AG04450 (cell line): ENCODE measurements around the gene FRMD4A. TPM values are rescaled to one million over a fixed set of nuclear protein-coding genes. Genes with fewer than 3 reads are reported as not detected.

Experiments
- CTCF ChIA-PET: fragments of 300-600, 350-600 bp; formaldehyde crosslinking; extraction: SDS; loops from one replicate; lab custom pipeline; 2022; ENCODE audit warnings: antibody characterized with exemption, inconsistent platforms; lab: Charles Lee
- POLR2A ChIA-PET: fragments of 350-600 bp; formaldehyde crosslinking; extraction: SDS; loops from one replicate; lab custom pipeline; 2021; ENCODE audit warnings: antibody characterized with exemption, inconsistent platforms; lab: Yijun Ruan, JAX
- DNase-seq: peaks from one replicate; pipeline ENCODE4 v3.0.0-alpha.2; 2011; ENCODE audit warnings: low read depth, low spot score
- H3K27ac ChIP-seq: one replicate; pipeline ENCODE4 v1.5.1; 2012; ENCODE audit warnings: low read depth, low read length, control low read depth
- H3K27me3 ChIP-seq: one replicate; pipeline ENCODE4 v1.6.0; 2012; ENCODE audit warnings: low read length; ENCODE audit not compliant: control insufficient read depth, insufficient read depth
- H3K4me3 ChIP-seq: 2 replicates; pipeline ENCODE4 v1.5.1; 2011; ENCODE audit warnings: mild to moderate bottlenecking, low read depth, low read length, control low read depth
- H3K9me3 ChIP-seq: 2 replicates; pipeline ENCODE4 v1.5.1; 2012; ENCODE audit warnings: low read length; ENCODE audit not compliant: control insufficient read depth, insufficient read depth
- polyA plus RNA-seq: library from polyadenylated mRNA; depleted of rRNA; stranded (reverse); fragments of >200 nt; gene quantifications from 2 replicates; pipeline ENCODE4 v1.2.3, GENCODE V29; 2011
- TF ChIP-seq, protein P1 (sequence below): IDR thresholded peaks from 2 replicates; pipeline ENCODE4 v1.5.1; 2011; ENCODE audit warnings: low read depth, low read length, control low read depth, inconsistent platforms

The FRMD4A gene
- polyA plus RNA-seq, 1 experiment, result 45.7 TPM

DNA sequence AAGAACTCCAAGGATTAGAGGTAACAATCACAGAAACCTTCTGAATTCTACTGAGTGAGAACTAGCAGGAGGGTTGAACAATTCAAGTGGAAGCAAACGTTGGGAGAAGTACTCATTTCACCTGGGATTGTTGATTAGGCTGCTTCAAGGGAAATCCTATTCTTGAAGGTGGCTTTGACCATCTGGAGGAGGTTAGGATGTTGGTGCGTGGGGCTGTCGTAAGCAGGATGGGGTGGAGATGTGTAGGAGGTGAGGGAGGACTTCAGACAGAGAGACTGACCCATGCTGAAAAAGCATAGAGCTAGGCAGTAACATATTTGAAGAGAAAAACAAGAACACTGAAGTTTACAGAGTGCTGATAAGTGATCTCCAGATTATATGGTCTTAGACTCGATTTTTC, 147.9 kb downstream of the FRMD4A start:
- CTCF ChIA-PET, result interaction anchor here (1.7 kb wide), 1 partner anchor 14 kb away, joined by 5 read pairs; no protein-coding TSS in a partner anchor
- no peak overlapping the region for H3K4me3 ChIP-seq
- H3K27me3 ChIP-seq, result peaks cover 24% of the 10 kb centered on the region
- no peaks in the 10 kb centered on the region for H3K9me3 ChIP-seq
- POLR2A ChIA-PET, result no interaction called here
- no peak overlapping the region for H3K27ac ChIP-seq
- TF ChIP-seq, protein P1, sequence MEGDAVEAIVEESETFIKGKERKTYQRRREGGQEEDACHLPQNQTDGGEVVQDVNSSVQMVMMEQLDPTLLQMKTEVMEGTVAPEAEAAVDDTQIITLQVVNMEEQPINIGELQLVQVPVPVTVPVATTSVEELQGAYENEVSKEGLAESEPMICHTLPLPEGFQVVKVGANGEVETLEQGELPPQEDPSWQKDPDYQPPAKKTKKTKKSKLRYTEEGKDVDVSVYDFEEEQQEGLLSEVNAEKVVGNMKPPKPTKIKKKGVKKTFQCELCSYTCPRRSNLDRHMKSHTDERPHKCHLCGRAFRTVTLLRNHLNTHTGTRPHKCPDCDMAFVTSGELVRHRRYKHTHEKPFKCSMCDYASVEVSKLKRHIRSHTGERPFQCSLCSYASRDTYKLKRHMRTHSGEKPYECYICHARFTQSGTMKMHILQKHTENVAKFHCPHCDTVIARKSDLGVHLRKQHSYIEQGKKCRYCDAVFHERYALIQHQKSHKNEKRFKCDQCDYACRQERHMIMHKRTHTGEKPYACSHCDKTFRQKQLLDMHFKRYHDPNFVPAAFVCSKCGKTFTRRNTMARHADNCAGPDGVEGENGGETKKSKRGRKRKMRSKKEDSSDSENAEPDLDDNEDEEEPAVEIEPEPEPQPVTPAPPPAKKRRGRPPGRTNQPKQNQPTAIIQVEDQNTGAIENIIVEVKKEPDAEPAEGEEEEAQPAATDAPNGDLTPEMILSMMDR, result no peak
- no peak for DNase-seq

DNA sequence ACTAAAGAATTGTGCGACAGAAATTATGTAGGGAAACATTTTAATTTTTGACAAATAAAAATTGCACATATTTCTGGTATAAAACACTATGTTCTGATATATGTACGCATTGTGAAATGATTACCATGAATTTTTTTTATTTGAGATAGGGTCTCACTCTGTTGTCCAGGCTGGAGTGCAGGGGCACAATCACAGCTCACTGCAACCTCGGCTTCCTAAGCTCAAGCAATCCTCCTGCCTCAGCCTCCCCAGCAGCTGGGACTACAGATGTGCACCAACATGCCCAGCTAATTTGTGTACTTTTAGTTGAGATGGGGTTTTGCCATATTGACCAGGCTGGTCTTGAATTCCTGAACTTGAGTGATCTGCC, 149.2 kb downstream of the FRMD4A start:
- POLR2A ChIA-PET, result no interaction called here
- no peak overlapping the region for H3K27ac ChIP-seq
- peaks cover 32% of the 10 kb centered on the region for H3K27me3 ChIP-seq
- no peak overlapping the region for H3K4me3 ChIP-seq
- no peak for DNase-seq
- CTCF ChIA-PET, result no interaction called here
- no peaks in the 10 kb centered on the region for H3K9me3 ChIP-seq
- TF ChIP-seq, protein P1, result no peak

DNA sequence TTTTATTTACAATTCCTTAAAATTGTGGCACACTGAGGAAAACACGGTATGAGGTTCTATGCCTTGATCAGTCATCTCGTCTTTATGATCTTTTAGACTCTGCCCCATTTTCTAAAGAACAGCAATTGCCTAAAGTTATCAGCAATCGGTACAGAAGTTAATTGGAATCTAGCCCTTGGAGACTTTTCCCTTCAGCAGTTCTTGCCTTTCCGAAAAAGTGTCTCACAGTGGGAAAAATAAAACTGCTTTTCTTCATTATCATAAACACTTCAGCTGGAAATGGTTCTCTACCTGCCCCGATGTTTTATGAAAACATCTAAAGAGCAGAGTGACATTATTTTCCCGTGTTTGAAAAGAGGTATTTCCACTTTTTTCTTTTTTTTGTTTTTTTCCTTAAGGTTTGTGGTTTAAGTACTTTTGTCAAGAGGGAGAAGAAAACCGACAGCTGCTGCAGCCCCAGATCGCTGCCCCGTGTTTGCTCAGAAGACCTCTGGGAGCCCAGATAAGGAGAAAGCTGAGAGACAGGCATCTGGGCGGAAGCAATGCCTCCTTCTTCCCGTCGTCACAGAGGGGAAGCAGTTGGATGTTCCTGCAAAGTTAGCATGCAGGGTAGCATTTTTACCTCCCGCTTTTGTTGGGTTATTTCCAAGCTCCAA, 149.7 kb downstream of the FRMD4A start:
- no peak overlapping the region for H3K27ac ChIP-seq
- CTCF ChIA-PET, result no interaction called here

DNA sequence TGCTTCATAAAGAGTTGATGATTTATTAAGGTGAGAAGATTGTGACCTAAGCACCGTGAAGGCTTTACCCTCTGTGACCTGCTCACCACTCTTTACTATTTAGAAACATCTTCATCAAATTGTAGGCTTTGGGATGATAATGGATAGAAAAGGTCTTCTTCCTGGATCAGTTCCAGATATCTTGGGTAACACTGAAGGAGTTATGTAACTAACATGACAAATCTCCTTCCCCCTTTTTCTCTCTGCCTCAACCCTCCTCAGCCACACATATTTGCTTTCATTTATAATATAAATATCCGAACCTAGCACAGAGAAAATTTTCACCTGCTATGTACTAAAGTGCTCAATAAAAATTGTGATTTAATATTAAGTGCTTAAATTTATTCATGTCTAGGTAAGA, 151.5 kb downstream of the FRMD4A start:
- no peak for DNase-seq
- Histone ChIP-seq H3K27me3 (peaks cover 43% of the 10 kb centered on the region), H3K27ac (no peak overlapping the region), H3K9me3 (no peaks in the 10 kb centered on the region), H3K4me3 (no peak overlapping the region)
- TF ChIP-seq, protein P1, result no peak
- CTCF ChIA-PET, result no interaction called here
- POLR2A ChIA-PET, result no interaction called here

More for the DNA sequence above, 149.7 kb downstream of the FRMD4A start:
- TF ChIP-seq, protein P1, result no peak
- H3K27me3 ChIP-seq, result peaks cover 30% of the 10 kb centered on the region
- POLR2A ChIA-PET, result no interaction called here
- H3K4me3 ChIP-seq, result no peak overlapping the region
- no peak for DNase-seq
- H3K9me3 ChIP-seq, result no peaks in the 10 kb centered on the region
